ENCODE measurements around the gene SYT6.

- no peak for TF ChIP-seq EZH2phosphoT487 (IDR thresholded peaks at IDR 0.05; ENCODE audit: borderline replicate concordance, low read depth, low read length)
- TF ChIP-seq CTCF (conservative IDR thresholded peaks at IDR 0.05; ENCODE audit: low read length): no peak
These were observed 685 bp upstream of the SYT6 start for GRCh38 chr1:114154146-114154962.

Data from OCI-LY7 (cell line).